ENCODE data around the gene TSHZ3. TPM values are rescaled to one million over a fixed set of nuclear protein-coding genes. Genes with fewer than 3 reads are reported as not detected.

Gene TSHZ3
- total and polyA plus RNA-seq, 2 of the 13 experiments (the other 11 are each of a cell fraction or from before 2014, with no cell fraction given), result not detected

DNA sequence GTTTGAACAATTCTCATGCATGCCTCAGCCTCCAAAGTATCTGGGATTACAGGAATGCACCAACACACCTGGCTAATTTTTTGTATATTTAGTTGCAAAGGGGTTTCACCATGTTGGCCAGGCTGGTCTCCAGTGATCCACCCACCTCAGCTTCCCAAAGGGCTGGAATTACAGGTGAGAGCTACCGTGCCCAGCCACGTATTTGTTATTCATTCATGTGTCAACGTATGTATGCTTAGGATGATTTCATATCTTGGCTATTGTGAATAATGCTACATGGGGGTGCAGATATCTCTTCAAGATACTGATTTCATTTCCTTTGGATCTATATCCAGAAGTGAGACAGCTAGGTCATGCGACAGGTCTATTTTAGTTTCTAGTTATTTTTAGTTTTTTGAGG lies 113.4 kb downstream of the TSHZ3 start (continued):
- no peak for TF ChIP-seq ATF5 (CRISPR knock-in tag; IDR thresholded peaks at IDR 0.05; ENCODE audit: low read depth)
- TF ChIP-seq HIVEP1 (CRISPR knock-in tag; IDR thresholded peaks at IDR 0.05), result no peak
- TF ChIP-seq SPEN (CRISPR knock-in tag; IDR thresholded peaks at IDR 0.05; ENCODE audit: low read depth), result no peak
- TF ChIP-seq NFIC (IDR thresholded peaks at IDR 0.05; ENCODE audit: low read length), result no peak

DNA sequence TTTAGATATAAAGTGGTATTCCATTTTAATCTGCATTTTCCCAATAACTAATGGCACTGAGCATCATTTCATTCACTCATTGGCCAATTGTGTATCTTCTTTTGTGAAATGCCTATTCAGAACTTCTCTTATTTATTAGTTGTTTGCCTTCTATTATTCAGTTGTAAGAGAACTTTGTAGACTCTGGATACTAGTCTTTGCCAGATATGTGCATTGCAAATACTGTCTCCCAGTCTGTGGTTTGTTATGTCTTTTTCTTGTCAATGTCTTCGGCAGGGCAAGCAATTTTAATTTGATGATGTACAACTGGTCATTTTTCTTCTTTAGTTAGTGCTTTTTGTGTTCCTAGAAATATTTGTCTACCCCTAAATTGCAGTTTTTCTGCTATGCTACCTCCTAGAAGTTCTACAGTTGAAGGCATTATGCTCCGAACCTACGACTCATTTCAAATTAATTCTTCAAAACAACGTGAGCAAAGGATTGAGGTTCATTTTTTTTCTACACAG lies 115.9 kb downstream of the TSHZ3 start:
- no peak overlapping the region for H2AFZ ChIP-seq (ENCODE audit: low read length)
- no peak for FAIRE-seq

More for the DNA sequence above, 115.9 kb downstream of the TSHZ3 start:
- Histone ChIP-seq H3K9ac (ENCODE audit: insufficient read depth, low read depth, low read length) (no peak overlapping the region), H4K20me1 (ENCODE audit: insufficient read depth, low read length) (no peaks in the 10 kb centered on the region), H3K36me3 (replicated peaks in 1 of 2; ENCODE audit: control insufficient read depth in 1 of 2, insufficient read depth in 2 of 2, low read length in 2 of 2) (no peaks in the 10 kb centered on the region), H3K4me1 (ENCODE audit: insufficient read depth, low read length) (no peaks in the 10 kb centered on the region), H3K9me3 (ENCODE audit: low read length) (peaks cover 8% of the 10 kb centered on the region; the same call in 1 of the 2 replicates), H3K27me3 (ENCODE audit: control insufficient read depth in 1 of 2, insufficient read depth in 2 of 2, low read length in 2 of 2) (no peaks in the 10 kb centered on the region), H3K27ac (ENCODE audit: extremely low read length, insufficient read depth, low read length) (no peak overlapping the region), H3K4me2 (ENCODE audit: low read depth, low read length) (no peak overlapping the region), H3K79me2 (ENCODE audit: insufficient read depth, low read length) (no peaks in the 10 kb centered on the region), H3K4me3 (replicated peaks in 1 of 3; ENCODE audit: insufficient read depth in 1 of 3, low read depth in 2 of 3, low read length in 3 of 3) (no peak overlapping the region)
- BruUV-seq (replicated peaks), result no TSS peak
- ATAC-seq (no peak), DNase-seq (ENCODE audit: low spot score) (no peak)
- TF ChIP-seq ZMAT5 (CRISPR knock-in tag; IDR thresholded peaks at IDR 0.05; ENCODE audit: borderline replicate concordance, low read depth) (no peak), ZNF264 (CRISPR knock-in tag; IDR thresholded peaks at IDR 0.05) (no peak), ZNF280B (CRISPR knock-in tag; IDR thresholded peaks at IDR 0.05; ENCODE audit: borderline replicate concordance) (no peak), PAF1 (CRISPR knock-in tag; IDR thresholded peaks at IDR 0.05) (no peak), ZNF234 (CRISPR knock-in tag; conservative IDR thresholded peaks at IDR 0.05) (no peak)
- TF ChIP-seq, protein P1, sequence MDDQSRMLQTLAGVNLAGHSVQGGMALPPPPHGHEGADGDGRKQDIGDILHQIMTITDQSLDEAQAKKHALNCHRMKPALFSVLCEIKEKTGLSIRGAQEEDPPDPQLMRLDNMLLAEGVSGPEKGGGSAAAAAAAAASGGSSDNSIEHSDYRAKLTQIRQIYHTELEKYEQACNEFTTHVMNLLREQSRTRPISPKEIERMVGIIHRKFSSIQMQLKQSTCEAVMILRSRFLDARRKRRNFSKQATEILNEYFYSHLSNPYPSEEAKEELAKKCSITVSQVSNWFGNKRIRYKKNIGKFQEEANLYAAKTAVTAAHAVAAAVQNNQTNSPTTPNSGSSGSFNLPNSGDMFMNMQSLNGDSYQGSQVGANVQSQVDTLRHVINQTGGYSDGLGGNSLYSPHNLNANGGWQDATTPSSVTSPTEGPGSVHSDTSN (CRISPR knock-in tag; IDR thresholded peaks at IDR 0.05; ENCODE audit: borderline replicate concordance), result no peak
- TF ChIP-seq, protein P2, sequence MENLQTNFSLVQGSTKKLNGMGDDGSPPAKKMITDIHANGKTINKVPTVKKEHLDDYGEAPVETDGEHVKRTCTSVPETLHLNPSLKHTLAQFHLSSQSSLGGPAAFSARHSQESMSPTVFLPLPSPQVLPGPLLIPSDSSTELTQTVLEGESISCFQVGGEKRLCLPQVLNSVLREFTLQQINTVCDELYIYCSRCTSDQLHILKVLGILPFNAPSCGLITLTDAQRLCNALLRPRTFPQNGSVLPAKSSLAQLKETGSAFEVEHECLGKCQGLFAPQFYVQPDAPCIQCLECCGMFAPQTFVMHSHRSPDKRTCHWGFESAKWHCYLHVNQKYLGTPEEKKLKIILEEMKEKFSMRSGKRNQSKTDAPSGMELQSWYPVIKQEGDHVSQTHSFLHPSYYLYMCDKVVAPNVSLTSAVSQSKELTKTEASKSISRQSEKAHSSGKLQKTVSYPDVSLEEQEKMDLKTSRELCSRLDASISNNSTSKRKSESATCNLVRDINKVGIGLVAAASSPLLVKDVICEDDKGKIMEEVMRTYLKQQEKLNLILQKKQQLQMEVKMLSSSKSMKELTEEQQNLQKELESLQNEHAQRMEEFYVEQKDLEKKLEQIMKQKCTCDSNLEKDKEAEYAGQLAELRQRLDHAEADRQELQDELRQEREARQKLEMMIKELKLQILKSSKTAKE (CRISPR knock-in tag; IDR thresholded peaks at IDR 0.05; ENCODE audit: borderline replicate concordance), result no peak
- TF ChIP-seq, protein P3, sequence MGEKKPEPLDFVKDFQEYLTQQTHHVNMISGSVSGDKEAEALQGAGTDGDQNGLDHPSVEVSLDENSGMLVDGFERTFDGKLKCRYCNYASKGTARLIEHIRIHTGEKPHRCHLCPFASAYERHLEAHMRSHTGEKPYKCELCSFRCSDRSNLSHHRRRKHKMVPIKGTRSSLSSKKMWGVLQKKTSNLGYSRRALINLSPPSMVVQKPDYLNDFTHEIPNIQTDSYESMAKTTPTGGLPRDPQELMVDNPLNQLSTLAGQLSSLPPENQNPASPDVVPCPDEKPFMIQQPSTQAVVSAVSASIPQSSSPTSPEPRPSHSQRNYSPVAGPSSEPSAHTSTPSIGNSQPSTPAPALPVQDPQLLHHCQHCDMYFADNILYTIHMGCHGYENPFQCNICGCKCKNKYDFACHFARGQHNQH (CRISPR knock-in tag; IDR thresholded peaks at IDR 0.05), result no peak
- CTCF ChIA-PET (ENCODE audit: low intra/inter-chr PET ratio, low total read pairs), result no interaction called here
- POLR2A ChIA-PET, result no interaction called here
- intact Hi-C loops (cut with micrococcal nuclease; ENCODE audit: unreplicated experiment) (no loop called here), in situ Hi-C loops (cut with HindIII; ENCODE audit: extremely low pct_ligation_motif_present, low pct_unique_long_range_greater_than_20kb) (no loop called here)
- WGBS (ENCODE audit: low lambda C conversion rate), result 2% methylated on average over 4 of the region's 4 CpGs

All from HepG2 (cell line).